Mucosa of gallbladder (tissue), 1 donor: ENCODE results near the gene NAA10. TPM values are rescaled to one million over a fixed set of nuclear protein-coding genes. Genes with fewer than 3 reads are reported as not detected.

Experiments used
- DNase-seq: peaks from one replicate; pipeline ENCODE4 v3.0.0-alpha.2; 2020; ENCODE audit warnings: low spot score
- total RNA-seq: library from RNA; stranded (reverse); gene quantifications from one replicate; pipeline ENCODE4 v1.2.1, GENCODE V29; 2021
- donor health status: DM: no; HTN: no; CAD: no.

NAA10 gene
- total RNA-seq, 1 donor from 2014 or later = 81.6 TPM

DNA sequence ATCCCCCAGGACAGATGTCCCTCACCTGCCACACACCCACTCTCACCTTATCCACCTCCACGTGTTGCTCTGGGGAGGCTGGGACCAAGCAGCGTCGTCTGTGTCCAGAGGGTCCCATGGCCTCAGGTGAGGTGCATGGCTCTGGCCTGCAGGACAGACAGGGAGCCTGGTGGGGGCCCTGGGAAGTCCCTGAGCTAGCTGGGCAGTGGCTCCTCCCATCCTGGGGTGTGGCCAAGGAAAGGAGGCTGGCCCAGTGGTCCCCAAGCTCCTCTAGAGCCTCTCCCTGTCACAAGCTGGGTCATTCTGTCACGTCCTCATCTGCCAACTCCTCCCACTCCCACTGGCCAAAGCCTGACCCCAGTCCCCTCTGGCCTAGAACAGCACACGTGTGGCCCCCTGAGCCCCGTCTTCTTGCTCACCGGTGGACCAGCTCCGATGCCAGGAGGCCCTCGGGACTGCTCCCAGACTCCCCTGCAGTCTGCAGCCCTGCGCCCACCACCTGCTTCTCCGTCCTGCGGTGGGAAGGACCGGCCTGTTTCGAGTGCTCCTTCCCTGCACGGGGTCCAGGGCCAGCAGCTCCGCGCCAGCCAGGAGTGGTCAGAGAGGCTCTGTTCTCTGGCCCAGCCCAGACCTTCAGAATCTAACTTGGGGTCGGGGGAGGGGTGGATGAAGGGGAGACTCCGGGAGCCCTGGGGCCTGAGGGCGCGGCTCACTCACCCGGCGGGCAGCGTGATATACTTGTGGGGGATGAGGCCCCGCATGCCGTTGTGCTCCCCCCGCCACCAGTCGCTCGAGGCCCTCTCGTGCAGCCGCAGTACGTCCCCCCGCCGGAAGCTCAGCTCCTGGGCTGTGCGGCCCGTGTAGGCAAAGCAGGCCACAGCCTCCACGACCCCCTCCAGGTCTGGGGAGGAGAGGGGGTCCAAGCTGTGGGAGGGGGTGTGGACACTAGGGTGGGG, 25.5 kb downstream of the NAA10 start:
- no peak for DNase-seq

DNA sequence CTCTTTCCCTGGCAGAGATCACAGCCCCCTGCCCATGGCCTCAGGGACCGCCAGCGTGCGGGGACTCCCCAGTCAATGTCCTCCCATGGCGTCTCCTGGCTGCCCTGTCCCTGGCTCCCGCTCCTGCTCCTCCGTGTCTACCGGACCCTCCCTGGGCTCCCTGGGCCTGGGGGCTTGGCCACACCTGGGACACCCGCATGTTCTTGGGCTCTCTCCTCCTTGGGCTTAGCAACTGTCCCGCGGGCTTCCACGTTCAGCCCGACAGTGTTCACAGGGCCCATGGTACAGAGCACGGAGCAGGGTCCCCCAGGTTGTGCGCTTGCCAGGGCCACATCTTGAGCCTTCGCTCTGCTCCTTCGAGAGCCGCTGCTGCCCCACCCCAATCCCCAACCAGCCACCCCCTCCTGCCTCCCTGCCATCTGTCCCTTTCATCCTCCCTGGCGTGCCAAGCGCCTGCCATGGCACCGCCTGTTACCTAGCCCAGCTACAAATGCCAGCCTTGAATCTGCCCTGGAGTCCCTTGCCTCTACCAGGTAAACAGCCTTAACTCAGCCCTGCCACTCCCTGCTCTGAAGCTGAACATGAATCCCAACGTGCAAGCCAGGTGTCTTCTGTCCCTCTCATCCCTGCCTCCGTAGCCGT, 26.5 kb downstream of the NAA10 start:
- DNase-seq = no peak

DNA sequence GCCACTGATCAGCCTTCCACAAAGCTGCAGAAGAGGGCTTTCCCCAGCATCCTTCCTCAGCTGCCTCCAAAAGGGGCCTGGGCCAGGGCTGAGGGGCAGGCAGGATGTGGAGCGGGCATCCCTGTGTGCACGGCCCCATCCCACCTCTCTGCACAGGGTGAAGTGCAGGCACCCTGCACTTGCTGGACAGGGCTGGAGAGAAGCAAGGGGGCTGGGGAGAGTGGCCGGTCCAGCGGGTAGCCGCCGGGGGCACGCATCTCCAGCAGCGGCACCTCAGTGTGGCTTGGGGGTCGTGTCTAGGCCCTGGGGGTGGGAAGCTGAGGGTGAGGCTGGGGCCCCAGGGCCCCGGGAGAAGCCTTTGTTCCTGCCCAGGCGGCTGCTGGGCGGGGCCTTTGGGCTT, 27.4 kb downstream of the NAA10 start:
- no peak for DNase-seq

DNA sequence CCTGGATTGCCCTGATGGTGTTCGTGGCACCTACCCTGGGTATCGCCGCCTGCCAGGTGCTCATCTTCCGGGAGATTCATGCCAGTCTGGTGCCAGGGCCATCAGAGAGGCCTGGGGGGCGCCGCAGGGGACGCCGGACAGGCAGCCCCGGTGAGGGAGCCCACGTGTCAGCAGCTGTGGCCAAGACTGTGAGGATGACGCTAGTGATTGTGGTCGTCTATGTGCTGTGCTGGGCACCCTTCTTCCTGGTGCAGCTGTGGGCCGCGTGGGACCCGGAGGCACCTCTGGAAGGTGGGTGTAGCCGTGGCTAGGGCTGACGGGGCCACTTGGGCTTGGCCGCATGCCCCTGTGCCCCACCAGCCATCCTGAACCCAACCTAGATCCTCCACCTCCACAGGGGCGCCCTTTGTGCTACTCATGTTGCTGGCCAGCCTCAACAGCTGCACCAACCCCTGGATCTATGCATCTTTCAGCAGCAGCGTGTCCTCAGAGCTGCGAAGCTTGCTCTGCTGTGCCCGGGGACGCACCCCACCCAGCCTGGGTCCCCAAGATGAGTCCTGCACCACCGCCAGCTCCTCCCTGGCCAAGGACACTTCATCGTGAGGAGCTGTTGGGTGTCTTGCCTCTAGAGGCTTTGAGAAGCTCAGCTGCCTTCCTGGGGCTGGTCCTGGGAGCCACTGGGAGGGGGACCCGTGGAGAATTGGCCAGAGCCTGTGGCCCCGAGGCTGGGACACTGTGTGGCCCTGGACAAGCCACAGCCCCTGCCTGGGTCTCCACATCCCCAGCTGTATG, 28.5 kb downstream of the NAA10 start:
- no peak for DNase-seq

DNA sequence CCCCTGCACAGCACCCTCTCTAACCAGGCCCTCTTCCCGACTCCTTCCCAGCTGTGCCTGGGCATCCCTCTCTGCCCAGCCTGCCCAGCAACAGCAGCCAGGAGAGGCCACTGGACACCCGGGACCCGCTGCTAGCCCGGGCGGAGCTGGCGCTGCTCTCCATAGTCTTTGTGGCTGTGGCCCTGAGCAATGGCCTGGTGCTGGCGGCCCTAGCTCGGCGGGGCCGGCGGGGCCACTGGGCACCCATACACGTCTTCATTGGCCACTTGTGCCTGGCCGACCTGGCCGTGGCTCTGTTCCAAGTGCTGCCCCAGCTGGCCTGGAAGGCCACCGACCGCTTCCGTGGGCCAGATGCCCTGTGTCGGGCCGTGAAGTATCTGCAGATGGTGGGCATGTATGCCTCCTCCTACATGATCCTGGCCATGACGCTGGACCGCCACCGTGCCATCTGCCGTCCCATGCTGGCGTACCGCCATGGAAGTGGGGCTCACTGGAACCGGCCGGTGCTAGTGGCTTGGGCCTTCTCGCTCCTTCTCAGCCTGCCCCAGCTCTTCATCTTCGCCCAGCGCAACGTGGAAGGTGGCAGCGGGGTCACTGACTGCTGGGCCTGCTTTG, 29.2 kb downstream of the NAA10 start:
- no peak for DNase-seq

DNA sequence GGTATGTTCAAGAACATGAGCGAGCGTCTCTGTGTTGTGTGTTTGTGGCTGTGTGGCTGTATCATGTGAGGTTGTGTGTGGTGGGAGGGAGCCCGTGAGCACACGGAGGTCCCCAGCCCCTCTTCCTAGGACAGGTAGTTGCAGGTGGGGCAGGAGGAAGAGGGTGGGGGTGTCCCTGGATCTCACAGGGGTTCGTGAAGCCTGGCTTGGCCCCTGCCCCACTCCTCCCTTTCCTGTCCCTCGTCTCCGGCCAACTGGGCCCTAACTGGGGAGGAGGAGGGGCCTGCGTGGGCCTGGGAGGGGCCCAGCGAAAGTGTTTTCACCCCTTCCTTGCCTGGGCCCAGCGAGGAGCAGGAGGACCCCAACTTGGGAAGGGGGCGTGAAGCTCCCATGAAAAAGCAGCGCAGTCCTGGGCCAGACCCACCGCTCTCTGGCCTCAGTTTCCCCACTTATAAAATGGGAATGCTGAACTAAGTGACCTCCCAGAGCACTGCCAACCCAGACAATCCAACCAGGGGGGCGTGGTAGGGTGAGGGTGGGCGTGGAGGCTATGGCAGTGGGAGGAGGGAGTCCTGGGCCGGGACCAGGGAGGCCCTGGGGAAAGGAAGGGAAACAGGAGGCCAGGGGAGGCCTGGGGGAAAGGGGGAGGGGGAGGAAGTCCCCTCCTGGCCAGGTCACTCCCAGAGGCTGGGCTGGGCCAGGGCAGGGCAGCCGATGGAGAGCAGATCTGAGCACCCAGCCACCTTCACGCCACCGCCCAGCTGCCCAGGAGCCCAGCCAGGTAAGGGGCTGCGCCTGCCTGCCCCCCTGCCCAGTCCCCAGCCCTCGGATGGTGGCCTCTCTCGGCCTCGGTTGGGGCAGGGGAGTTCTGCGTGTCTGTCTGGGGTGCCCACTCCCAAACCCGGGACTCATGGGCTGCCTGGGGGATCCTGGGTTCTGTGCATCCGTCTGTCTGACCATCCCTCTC, 30.6 kb downstream of the NAA10 start, which contains the start of gene AVPR2:
AVPR2 (plus strand) TSS at position 683 of the 967 bp plus-strand sequence. CDS start 473 bp downstream, outside the sequence.
- DNase-seq = no peak

DNA sequence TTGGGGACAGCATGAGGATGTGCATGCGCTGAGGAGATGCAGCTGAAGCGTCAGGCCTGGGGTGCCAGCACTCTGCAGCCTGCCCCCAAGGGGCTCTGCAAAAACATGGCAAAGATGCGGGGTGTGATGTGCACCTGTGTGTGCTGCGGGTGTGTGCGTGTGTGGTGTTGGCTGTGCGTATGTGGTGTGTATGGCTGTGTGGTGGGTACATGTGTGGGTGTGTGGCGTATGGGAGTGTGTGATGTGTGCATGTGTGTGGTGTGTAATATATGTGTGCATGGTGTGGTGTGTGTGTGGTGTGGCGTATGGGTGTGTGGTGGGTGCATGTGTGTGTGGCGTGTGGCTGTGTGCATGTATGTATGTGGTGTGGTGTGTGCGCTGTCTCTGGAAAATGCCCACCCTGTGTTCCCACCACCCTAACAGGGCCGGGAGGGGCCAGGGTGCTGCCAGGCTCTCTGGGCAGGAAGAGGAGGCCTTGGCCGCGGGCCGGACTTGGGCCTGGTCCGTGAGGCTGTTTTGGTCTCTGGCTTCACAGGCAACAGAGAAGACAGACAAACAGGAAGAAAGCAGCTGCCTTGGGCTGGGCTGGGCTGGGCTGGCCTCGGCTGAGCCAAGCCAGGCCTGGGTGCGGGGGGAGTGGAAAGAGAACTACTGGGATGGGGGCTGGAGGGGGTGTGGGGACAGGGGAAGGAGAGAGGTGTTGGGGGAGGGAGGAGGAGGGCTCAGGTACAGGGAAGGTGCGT, 31.4 kb downstream of the NAA10 start:
- DNase-seq = no peak

DNA sequence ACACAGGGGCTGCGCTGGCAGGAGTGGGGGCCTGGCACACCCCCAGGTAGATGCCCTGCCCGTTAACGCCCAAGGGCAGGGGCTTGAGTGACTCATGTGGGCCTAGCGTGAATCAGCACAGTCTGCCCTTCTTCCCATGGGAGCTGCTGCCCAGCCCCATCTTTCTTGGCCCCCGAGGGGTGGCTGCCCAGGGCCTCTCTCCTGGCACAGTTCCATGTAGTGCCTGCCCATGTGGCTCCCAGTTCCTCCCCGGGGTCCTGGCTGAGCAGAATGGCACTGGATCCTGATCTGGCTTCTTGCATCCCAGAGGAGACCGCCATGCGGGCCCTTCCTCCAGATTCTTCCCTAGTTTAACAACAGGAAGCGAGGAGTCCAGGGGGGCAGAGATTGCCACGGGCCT, 32.5 kb downstream of the NAA10 start:
- no peak for DNase-seq

DNA sequence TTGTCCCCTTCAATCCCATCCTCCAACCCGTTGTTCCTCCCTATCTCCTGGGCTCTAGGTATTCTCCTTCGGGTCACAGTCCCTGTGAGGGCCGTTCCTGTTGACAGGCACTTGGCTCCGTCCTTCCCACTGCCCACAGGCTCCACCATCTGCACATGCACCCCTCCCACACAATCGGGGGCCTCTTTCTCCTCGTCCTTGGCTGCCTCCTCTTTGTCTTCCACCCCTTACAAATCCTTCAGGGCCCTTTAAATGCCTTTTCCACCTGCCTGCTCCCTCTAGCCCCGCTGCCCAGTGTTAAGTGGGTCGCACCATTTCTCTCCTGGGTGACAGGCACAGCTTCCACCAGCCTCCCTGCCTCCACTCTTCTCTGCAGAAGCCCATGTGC, 33.1 kb downstream of the NAA10 start:
- DNase-seq = no peak

DNA sequence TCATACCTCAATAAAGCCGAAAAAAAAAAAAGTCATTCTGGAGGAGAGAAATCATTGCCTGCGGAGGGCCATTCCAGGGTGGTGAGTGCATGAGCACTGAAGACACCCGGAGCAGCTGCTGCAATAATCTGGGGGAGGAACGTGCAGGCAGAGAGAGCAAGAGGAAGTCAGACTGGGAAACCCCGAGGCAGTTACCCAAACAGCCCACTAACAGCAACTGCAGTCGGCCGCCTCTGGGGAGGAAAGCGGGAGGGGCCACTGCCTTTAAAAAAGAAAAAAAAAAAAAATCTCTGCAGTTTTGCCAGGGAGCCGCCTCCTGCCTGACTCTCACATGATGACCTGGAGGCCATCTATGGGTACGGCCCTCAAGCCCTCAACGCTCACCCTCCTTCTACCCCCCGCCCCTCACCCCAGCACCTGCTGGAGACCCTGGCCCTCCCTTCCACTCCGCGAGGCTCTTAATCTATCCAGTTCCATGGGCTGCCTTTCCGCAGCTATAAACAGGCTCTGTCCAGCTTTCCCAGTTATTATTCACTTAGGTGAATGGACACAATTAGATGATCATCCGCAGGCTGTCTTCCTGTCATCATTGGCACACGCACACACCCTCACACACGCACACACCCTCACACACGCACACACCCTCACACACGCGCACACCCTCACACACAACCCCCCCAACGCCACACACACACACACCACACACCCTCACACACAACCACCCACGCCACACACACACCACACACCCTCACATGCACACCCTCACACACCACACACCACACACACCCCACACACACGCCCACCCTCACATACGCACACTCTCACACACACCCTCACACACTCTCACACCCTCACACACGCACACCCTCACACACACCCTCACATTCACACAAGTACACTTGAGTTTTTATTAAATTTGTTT, 33.7 kb downstream of the NAA10 start:
- DNase-seq = peak; percentile 28

DNA sequence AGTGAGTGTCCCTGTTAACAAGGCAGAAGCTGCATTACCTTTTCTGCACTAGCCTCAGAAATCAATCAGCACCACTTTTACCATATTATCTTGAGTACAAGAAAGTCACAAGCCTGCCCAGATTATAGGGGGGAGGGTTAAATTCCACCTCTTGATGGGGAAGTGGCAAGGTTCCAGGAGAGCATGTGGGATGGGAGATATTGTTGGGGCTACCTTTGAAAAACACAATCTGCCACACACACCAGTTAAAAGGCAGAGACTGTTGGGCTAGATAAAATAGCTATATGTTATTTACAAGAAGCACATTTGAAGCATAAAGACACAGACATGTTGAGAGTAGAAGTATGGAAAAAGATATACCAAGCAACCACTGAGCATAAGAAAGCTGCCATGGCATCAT, 36.9 kb downstream of the NAA10 start:
- DNase-seq = no peak

DNA sequence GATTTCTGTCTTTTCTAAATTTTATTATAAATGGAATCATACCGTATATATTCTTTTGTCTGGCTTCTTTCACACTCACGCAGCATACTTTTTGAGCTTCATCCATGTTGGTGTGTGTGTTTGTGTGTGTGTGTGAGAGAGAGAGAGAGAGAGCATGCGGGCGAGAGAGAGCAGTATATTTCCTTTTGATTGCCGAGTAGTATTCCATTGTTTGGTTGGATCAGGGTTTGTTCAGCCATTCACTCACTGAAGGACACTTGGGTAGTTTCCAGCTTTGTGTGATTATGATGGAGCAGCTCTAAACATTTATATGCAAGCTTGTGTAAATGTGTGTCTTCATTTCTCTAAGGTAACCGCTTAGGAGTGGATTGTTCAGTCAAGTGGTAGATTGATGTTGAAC, 45.7 kb downstream of the NAA10 start:
- no peak for DNase-seq

DNA sequence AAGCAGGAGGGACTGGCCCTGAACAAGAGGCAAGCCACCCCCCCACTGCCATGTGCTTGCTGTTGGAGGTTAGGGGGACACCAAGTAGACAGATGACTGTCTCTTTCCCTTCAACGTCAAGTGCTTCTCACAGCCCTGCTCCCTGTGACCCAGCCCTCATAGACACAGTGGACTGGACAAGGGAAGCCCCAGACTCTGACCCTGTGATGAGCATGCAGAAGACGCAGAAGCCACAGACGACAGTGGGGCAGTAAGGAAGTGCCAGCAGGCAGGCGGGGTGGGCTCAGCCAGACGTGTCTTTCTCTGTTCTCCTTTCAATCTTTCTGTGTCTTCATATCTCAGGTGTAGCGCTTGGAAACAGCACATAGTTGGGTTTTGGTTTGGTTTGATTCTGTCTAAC, 46.5 kb downstream of the NAA10 start:
- DNase-seq = no peak

DNA sequence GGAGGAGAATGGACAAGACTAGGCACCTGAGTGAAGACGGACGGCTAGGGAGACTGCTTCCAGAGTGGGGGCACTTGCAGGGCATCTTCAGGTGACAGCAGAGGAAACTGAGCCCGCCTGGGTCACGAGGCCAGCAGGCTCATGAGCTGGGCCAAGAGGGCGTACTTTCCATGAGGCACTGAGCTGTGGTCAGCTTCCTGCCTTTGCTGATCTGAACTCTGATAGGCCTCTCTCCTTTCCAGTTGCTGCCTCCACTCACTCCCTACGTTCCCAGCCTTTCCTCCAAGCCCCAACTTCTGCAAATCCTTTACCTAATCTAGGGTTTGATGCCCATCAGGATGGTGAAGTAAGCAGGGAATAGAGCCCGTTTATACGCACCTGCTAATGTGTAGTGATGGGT, 47.5 kb downstream of the NAA10 start:
- no peak for DNase-seq

DNA sequence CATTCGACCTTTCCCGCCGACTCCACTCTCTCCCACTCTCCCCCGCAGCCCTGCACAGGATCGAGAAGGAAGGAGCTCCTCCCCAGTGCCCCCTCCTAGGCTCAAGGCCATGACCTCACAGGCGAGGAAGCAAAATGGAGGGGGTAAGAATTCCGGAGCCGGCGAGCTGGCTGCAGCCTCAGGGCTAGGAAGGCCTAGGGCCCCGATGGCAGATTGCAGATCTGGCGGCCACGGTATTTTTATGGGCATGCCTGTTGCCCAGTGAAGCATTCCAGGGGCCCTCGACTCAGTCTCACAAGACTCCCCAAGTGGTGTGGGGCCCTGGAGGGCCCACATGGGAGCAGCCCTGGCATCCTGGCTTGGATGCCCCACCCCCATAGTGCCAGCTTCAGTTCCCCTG, 47.9 kb downstream of the NAA10 start:
- no peak for DNase-seq

DNA sequence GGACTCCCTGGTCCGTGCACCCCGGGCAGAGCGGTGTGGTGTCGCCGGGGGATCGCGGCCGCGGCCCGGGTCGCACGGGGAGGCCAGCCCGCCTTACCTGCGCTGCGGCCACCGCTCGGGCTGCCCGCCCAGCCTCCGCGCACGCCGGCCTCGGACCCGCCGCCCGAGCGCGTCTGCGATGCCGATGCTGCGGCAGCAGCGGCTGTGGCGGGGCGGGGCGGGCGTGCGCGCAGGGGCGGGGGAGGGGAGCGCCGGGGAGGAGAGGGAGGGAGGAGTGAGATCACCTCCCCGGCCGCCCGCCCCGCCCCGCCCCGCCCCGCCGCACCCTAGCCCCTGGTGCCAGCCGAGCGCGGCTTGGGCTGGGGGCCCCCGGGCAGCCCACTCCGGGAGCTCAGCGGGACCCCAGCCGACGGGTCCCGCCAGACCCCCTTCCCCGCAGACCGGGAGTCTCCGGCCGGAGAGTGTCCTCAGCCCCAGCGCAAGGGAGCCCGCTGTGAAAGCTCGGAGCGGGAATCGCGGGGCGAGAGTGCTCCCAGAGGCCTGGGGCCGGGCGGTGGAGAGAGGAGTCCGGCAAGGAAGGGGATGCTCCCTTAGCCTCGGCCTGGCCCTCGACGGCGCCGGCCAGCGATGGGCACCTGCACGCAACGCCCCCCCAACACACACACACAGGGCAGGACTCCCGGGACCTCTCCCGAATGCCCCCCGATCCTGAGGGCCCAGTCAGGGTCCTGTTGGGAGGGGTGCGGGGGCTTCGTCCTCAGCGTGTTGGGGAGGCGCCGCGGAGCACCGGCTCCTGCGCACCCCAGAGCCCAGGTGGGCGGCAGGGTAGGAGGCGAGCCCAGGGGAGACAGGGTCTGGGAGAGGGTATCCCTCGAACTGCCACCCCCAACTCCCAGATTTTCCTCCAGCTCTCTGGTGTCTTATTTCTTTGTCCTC, 48.6 kb downstream of the NAA10 start, which contains the start of gene L1CAM:
L1CAM (minus strand) TSS at position 206 of the 936 bp plus-strand sequence. CDS start 10,337 bp downstream, outside the sequence.
- no peak for DNase-seq

DNA sequence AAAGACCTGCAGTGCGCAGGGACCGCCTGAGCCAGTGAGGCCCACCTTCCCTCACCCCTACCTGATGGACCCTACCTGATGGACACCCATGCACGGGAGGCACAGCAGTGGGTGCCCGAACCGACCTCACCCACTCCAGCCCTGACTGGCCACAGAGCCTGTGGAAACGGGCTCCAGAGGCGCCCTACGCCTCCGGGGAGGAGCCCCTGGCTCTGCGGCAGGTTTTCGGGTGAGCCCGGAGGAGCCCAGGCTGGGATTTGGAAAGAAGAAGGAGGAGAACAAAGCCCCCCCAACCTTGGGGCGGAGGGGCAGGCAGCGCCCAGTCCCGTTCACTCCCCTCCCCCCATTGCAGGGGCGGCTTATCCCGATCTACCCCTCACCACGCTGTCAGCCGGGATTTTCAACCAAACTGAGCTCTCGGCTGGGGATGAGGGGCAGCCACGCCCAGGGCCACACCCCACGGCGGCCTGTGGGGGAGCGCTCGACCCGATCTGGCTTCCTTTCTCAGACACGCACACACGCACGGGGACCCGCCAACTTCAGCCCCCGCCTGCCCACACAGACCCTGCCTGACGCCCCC, 49.5 kb downstream of the NAA10 start:
- DNase-seq = no peak
